Adrenal gland (tissue), 5 donors: ENCODE measurements around the gene PTPN7.

Experiments used
- CTCF ChIP-seq, 6 experiments: fragments of 450-650 bp in 4 of 6; fragments of 200-600 bp in 2 of 6; sonication (generic) in 1 of 6; IDR thresholded peaks; 1 replicate in 5 of 6; 2 replicates in 1 of 6; pipeline versions ENCODE4 v1.5.1 to v1.8.0; 2016 to 2021; ENCODE audit warnings: antibody characterized with exemption in 6 of 6, mild to moderate bottlenecking in 2 of 6, moderate library complexity in 1 of 6
- POLR2A ChIP-seq, 2 donors: fragments of 450-650 bp; IDR thresholded peaks; one replicate each; pipeline ENCODE4 v1.6.1; 2017; ENCODE audit warnings: antibody characterized with exemption in 2 of 2, mild to moderate bottlenecking in 2 of 2, moderate library complexity in 1 of 2
- donor health status: DM: no; HTN: no; CAD: no.

DNA sequence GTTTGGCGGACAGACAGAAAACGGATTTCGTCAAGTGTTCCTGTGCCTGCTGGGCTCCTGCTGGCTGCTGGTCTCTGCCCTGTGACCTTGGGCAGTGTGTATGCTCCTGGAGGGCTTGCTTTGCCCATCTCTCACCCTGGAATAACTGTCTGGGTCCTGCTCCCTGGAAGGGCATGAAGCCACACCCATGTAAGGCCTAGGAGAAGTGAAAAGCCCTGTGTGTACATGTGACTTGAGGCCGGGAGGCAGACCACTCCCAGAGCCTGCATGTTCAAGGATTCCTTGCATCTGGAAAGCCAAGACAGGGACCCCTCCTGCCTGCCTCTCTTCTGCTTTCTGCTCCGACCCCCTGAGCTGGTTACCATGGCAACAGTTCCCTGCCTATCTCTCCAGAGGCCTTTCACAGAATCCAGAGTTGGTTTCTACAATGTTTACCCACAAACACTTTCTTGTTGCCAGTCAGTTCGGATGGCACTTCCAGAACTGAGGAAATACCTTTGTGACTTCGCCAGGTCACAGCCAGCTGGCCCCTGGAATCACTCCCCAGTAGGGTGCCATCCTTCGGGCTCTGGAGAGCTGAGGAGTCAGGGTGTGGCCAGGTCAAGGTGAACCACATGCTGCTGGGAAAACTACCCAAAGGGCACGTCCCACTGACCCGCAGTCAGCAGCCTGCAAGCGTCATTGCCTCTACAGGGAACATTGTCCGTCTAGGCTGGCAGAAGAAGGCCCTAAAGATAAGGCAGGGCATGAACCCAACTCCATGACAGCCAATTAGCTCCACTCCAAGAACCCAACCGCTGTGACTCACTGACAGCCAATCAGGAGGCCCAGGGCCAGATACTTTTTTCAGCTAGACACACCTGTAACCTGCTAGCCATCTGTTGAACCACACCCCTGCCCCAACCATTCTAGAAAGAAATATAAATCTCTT, 52.3 kb downstream of the PTPN7 start:
- TF ChIP-seq POLR2A (IDR thresholded peaks at IDR 0.05): no peak
- no peak for TF ChIP-seq CTCF (IDR thresholded peaks at IDR 0.05)
